Measurements from ENCODE around the gene LRRC75A. TPM values are rescaled to one million over a fixed set of nuclear protein-coding genes. Genes with fewer than 3 reads are reported as not detected.

Gene LRRC75A
- total and polyA plus RNA-seq, 2 experiments from 2014 or later = 5.3 to 26.2 TPM

DNA sequence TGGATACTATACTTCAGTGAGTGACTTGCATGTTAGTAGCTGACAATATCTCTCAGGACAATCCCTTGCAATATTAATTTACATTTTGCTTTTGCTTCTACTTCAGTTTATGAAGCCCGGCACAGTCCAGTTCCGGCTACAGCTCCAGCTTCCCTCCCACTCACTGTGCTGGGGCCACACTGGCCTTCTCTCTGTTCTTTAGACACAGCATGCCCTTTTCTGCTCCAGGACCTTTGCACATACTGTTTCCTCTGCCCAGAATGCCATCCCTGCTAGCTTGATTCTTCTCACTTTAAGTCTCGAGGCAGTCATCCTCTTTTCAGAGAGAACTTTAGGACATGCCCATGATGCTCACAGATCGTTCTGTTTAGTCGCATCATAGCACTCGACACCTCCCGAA is 25.5 kb upstream of the LRRC75A start:
- Histone ChIP-seq H3K4me3 (no peak overlapping the region), H3K27ac (ENCODE audit: low read depth) (no peak overlapping the region), H3K9me2 (ENCODE audit: insufficient read depth) (no peaks in the 10 kb centered on the region), H4K20me1 (replicated peaks; ENCODE audit: insufficient read depth) (no peaks in the 10 kb centered on the region), H3K4me2 (no peak overlapping the region), H3K79me2 (replicated peaks; ENCODE audit: insufficient read depth) (no peaks in the 10 kb centered on the region), H3F3A (replicated peaks; ENCODE audit: low read depth) (peaks cover 1% of the 10 kb centered on the region; the same call in 1 of the 2 replicates), H3K4me1 (ENCODE audit: insufficient read depth) (peaks cover 3% of the 10 kb centered on the region), H3K36me3 (ENCODE audit: insufficient read depth) (no peaks in the 10 kb centered on the region), H2AFZ (no peak overlapping the region), H3K27me3 (ENCODE audit: insufficient read depth) (no peaks in the 10 kb centered on the region)
- Mint-ChIP-seq H3K27me3 (ENCODE audit: insufficient read depth, low read depth, poor library complexity) (peaks cover 3% of the 10 kb centered on the region), H3K9me3 (no peaks in the 10 kb centered on the region), H3K4me1 (peaks cover 18% of the 10 kb centered on the region), H3K4me3 (no peak overlapping the region), H3K36me3 (ENCODE audit: low read depth) (no peaks in the 10 kb centered on the region), H3K27ac (no peak overlapping the region)
- TF ChIP-seq STAT1 (IDR thresholded peaks at IDR 0.05; ENCODE audit: unreplicated experiment) (no peak), ZNF114 (CRISPR knock-in tag; IDR thresholded peaks at IDR 0.05) (no peak), CTCF (conservative IDR thresholded peaks at IDR 0.05; ENCODE audit: low read depth in 2 of 2) (no peak), NANOG (IDR thresholded peaks at IDR 0.05; ENCODE audit: borderline replicate concordance) (no peak), EZH2 (IDR thresholded peaks at IDR 0.05; ENCODE audit: low read depth, unreplicated experiment) (no peak), EZH2phosphoT487 (IDR thresholded peaks at IDR 0.05; ENCODE audit: unreplicated experiment) (no peak), JUNB (IDR thresholded peaks at IDR 0.05; ENCODE audit: unreplicated experiment) (no peak), ZNF331 (CRISPR knock-in tag; IDR thresholded peaks at IDR 0.05; ENCODE audit: low read depth) (no peak), CREB1 (CRISPR knock-in tag; IDR thresholded peaks at IDR 0.05; ENCODE audit: low read depth) (no peak), POLR2AphosphoS5 (IDR thresholded peaks at IDR 0.05; ENCODE audit: low read depth) (no peak)
- TF ChIP-seq, protein P1, sequence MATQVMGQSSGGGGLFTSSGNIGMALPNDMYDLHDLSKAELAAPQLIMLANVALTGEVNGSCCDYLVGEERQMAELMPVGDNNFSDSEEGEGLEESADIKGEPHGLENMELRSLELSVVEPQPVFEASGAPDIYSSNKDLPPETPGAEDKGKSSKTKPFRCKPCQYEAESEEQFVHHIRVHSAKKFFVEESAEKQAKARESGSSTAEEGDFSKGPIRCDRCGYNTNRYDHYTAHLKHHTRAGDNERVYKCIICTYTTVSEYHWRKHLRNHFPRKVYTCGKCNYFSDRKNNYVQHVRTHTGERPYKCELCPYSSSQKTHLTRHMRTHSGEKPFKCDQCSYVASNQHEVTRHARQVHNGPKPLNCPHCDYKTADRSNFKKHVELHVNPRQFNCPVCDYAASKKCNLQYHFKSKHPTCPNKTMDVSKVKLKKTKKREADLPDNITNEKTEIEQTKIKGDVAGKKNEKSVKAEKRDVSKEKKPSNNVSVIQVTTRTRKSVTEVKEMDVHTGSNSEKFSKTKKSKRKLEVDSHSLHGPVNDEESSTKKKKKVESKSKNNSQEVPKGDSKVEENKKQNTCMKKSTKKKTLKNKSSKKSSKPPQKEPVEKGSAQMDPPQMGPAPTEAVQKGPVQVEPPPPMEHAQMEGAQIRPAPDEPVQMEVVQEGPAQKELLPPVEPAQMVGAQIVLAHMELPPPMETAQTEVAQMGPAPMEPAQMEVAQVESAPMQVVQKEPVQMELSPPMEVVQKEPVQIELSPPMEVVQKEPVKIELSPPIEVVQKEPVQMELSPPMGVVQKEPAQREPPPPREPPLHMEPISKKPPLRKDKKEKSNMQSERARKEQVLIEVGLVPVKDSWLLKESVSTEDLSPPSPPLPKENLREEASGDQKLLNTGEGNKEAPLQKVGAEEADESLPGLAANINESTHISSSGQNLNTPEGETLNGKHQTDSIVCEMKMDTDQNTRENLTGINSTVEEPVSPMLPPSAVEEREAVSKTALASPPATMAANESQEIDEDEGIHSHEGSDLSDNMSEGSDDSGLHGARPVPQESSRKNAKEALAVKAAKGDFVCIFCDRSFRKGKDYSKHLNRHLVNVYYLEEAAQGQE (IDR thresholded peaks at IDR 0.05; ENCODE audit: unreplicated experiment) = no peak
- TF ChIP-seq, protein P2, sequence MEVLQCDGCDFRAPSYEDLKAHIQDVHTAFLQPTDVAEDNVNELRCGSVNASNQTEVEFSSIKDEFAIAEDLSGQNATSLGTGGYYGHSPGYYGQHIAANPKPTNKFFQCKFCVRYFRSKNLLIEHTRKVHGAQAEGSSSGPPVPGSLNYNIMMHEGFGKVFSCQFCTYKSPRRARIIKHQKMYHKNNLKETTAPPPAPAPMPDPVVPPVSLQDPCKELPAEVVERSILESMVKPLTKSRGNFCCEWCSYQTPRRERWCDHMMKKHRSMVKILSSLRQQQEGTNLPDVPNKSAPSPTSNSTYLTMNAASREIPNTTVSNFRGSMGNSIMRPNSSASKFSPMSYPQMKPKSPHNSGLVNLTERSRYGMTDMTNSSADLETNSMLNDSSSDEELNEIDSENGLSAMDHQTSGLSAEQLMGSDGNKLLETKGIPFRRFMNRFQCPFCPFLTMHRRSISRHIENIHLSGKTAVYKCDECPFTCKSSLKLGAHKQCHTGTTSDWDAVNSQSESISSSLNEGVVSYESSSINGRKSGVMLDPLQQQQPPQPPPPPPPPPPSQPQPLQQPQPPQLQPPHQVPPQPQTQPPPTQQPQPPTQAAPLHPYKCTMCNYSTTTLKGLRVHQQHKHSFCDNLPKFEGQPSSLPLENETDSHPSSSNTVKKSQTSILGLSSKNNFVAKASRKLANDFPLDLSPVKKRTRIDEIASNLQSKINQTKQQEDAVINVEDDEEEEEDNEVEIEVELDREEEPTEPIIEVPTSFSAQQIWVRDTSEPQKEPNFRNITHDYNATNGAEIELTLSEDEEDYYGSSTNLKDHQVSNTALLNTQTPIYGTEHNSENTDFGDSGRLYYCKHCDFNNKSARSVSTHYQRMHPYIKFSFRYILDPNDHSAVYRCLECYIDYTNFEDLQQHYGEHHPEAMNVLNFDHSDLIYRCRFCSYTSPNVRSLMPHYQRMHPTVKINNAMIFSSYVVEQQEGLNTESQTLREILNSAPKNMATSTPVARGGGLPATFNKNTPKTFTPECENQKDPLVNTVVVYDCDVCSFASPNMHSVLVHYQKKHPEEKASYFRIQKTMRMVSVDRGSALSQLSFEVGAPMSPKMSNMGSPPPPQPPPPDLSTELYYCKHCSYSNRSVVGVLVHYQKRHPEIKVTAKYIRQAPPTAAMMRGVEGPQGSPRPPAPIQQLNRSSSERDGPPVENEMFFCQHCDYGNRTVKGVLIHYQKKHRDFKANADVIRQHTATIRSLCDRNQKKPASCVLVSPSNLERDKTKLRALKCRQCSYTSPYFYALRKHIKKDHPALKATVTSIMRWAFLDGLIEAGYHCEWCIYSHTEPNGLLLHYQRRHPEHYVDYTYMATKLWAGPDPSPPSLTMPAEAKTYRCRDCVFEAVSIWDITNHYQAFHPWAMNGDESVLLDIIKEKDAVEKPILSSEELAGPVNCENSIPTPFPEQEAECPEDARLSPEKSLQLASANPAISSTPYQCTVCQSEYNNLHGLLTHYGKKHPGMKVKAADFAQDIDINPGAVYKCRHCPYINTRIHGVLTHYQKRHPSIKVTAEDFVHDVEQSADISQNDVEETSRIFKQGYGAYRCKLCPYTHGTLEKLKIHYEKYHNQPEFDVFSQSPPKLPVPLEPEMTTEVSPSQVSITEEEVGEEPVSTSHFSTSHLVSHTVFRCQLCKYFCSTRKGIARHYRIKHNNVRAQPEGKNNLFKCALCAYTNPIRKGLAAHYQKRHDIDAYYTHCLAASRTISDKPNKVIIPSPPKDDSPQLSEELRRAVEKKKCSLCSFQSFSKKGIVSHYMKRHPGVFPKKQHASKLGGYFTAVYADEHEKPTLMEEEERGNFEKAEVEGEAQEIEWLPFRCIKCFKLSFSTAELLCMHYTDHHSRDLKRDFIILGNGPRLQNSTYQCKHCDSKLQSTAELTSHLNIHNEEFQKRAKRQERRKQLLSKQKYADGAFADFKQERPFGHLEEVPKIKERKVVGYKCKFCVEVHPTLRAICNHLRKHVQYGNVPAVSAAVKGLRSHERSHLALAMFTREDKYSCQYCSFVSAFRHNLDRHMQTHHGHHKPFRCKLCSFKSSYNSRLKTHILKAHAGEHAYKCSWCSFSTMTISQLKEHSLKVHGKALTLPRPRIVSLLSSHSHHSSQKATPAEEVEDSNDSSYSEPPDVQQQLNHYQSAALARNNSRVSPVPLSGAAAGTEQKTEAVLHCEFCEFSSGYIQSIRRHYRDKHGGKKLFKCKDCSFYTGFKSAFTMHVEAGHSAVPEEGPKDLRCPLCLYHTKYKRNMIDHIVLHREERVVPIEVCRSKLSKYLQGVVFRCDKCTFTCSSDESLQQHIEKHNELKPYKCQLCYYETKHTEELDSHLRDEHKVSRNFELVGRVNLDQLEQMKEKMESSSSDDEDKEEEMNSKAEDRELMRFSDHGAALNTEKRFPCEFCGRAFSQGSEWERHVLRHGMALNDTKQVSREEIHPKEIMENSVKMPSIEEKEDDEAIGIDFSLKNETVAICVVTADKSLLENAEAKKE (CRISPR knock-in tag; IDR thresholded peaks at IDR 0.05) = no peak
- TF ChIP-seq, protein P3, sequence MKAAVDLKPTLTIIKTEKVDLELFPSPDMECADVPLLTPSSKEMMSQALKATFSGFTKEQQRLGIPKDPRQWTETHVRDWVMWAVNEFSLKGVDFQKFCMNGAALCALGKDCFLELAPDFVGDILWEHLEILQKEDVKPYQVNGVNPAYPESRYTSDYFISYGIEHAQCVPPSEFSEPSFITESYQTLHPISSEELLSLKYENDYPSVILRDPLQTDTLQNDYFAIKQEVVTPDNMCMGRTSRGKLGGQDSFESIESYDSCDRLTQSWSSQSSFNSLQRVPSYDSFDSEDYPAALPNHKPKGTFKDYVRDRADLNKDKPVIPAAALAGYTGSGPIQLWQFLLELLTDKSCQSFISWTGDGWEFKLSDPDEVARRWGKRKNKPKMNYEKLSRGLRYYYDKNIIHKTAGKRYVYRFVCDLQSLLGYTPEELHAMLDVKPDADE (IDR thresholded peaks at IDR 0.05) = no peak
- no peak for DNase-seq (ENCODE audit: low spot score)
- no peak for ATAC-seq
